D341Med (cell line): ENCODE measurements around the gene SCAND1.
A peak's percentile ranks its signal among the peaks of the same experiment; 100 is the strongest.
"Not testable (repeated sequence)": the region's sequence is repeated elsewhere in the genome, so short reads cannot be mapped to it uniquely, and the experiment has no call there.

Experiments used
- DNase-seq: peaks from one replicate; pipeline ENCODE4 v3.0.0; 2012; ENCODE audit warnings: low spot score

SCAND1 gene

DNA sequence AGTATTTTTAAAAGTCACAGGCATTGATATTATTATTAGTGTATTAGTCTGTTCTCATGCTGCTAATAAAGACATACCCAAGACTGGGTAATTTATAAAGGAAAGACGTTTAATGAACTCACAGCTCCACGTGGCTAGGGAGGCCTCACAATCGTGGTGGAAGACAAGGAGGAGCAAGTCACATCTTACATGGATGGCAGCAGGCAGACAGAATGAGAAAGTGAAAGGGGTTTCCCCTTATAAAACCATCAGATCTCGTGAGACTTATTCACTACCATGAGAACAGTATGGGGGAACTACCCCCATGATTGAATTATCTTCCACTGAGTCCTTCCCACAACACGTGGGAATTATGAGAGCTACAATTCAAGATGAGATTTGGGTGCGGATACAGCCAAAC is 5.0 kb upstream of the SCAND1 start:
- not testable (repeated sequence) for DNase-seq

DNA sequence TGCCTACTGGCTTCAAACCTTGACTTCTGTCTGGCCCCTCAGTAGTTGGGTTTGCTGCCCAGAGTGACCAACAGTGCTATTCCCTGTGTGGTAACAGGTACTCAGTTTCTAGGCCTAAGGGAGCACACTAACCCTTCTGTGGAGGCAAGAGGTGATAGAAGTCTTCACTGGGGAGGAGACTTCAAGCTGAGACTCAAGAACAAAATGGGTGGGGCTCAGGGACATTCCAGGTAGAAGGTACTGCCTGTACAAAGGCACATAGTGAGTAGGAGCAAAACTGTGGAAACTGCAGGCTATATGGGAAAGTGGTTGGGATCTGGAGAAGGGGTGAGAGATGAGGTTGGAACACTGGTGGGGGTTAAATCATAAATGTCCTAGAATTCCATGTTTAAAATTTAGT is 2.3 kb upstream of the SCAND1 start:
- DNase-seq = no peak

DNA sequence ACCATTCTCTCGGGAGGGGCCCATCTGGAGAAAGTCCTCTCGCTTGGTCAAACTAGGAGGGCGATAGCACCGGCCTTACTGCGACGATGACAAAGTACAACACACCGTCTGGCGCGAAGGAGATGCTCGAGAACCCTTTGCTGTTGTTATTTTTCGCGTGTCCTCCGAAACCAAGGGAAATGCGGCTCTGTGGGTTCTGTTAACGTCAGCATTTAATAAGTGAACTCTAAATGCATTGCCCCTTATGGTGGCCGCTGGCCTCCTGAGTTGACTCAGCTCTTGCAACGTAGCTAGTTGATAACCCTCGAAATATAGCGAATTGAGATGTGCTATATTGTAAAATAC is 577 bp upstream of the SCAND1 start:
- DNase-seq = peak; percentile 48

DNA sequence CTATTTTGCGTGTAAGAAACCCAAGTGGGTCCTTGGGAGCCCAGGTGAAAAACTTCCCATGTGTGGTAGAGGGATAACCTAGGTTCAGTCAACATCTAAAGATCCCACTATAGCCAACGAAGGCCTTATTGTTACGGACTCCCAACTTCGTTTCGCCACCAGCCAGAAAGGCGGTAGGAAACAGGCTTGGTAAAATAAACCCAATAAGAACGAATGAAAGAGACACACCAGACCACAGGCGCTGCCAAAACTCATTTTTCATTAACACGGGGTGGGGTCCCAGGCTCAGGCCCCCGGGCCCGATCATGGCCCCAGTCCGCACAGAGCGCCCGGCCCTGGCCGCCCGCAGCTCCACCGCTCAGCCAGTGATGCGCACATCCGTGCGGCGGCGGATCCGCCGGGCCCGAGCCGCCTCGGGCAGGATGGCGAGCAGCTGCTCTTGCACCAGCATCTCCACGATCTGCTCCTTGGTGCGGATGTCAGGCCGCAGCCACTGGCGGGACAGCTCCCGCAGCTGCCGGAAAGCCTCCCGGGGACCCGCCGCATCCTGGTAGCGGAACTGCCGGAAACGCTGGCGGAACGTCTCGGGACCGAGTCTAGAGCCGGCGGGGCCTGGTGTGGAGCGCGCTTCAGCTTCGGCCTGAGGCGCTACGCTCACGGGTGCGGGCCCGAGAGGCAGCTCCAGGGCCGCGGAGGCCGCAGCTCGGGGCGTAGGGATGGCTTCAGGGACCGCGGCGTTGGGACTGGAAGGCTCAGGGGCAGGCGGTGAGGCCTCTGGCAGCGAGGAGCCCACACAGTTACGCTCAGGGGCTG is 709 bp downstream of the SCAND1 start:
- DNase-seq = peak; percentile 70

DNA sequence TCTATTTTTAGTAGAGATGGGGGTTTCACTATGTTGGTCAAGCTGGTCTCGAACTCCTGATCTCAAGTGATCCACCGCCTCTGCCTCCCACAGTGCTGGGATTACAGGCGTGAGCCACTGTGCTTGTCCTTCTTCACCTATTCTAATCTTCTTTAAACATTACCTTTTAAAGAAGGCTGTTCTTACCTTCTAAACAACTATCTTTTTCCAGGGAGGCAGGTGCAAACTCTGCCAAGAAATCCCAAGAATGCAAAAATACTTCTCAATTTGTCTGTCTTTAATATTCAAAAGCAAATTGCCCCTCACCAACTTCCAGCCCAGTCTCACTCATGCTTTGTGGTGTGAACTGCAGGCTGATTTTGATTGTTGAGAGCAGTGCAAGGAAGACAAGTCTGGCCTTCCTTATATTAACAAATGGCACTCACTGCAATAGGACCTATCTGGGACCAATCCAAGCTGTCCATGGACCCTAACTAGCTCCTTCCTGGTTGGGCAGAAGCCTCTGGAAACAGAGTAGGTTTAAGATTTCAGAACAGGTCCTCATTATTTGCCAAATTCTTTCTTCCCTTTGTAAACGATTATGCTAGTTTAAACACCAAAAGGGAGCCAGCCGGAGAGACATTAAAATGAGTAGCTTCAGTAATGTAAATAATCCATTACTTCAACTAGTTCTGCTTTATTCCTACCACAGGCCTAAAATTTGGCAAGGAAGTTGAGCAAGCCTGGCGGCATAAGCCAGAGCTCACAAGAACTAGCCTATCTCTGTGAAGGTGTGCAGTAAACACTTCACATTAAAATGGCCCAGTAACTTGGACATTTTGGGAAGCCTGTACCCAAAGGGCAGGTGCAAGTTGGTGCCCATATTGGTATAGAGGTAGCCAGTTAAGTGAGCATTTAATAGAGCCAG is 1.6 kb downstream of the SCAND1 start:
- no peak for DNase-seq

DNA sequence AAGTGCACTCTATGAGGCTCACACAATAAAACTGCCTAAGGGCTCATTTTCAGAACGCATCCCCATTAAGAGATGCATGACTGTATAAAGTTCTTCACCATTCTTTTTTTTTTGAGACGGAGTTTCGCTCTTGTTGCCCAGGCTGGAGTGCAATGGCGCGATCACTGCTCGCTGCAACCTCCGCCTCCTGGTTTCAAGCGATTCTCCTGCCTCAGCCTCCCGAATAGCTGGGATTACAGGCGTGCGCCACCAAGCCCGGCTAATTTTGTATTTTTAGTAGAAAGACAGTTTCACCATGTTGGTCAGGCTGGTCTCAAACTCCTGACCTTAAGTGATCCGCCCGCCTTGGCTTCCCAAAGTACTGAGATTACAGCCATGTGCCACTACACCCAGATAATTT is 2.2 kb downstream of the SCAND1 start:
- not testable (repeated sequence) for DNase-seq

DNA sequence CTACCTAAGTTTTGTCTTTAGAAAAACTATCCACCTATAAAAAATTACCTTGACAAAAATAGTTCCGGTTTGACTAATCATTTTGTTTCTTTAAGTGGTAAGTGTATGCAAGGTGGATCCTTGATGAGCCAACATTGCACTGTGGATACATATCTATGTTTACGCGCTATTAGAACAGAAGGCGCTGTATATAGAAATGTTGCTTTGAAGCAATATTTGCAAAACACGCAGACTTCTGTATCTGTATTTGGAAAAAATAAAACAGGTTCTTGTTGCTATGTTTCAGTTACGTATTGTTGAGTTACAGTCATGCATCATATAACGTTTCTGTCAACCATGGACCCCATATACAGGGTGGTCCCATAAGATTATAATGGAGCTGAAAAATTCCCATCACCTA is 4.2 kb downstream of the SCAND1 start:
- no peak for DNase-seq

DNA sequence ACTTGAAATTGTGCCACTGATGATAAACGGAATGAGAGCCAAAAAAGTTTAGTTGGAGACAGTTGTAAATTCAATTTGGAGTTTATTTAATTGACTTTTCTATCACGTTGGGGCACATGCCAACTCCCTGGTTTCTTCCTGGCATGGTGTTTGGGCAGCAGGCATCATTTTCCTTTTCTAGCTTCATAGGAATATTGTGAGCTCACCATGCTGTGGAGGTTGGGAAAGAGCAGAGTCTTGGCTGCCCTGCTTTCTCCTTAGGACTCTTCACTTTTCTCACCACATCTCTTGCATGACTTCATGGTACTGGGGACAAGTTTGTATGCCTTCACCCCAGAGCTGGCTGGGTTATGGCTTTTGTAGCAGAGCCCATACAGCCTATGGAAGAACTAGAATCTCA is 6.4 kb downstream of the SCAND1 start:
- no peak for DNase-seq

DNA sequence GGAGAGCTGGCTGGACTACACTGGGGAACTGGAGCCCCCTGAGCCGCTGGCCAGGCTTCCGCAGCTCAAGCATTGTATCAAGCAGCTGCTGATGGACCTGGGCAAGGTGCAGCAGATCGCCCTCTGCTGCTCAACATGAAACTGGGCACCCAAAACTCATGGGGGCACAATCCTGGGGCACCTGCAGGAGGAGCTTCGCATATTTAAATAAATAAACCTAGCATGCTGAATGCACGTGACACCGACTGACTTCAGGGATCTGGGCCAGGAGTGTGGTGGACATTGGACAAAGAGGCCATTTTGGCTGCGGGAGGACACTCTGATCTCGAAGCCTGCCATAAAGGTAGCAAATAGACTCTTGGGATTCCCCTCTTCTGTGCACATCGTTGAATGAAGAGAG is 6.8 kb downstream of the SCAND1 start:
- peak; percentile 74 for DNase-seq

DNA sequence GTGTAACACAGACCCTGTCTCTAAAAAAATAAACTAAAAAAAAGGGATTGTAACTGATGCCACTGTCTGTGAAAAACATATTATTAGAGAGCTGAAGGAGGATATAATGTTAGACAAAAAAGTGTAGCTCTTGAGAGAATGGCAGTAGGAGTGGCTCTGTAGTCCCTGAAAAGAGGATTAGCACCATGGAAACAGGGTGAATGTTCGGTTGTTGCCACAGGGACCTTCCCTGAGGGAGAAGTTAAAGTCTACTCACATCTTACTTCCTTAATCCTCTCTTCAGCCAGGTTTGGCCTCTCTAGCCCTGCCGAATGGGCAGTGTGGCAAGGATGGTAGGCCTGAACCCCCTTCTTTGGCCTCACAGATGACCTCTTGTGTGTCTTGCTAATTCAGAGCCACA is 12.1 kb downstream of the SCAND1 start:
- peak; percentile 85 for DNase-seq

DNA sequence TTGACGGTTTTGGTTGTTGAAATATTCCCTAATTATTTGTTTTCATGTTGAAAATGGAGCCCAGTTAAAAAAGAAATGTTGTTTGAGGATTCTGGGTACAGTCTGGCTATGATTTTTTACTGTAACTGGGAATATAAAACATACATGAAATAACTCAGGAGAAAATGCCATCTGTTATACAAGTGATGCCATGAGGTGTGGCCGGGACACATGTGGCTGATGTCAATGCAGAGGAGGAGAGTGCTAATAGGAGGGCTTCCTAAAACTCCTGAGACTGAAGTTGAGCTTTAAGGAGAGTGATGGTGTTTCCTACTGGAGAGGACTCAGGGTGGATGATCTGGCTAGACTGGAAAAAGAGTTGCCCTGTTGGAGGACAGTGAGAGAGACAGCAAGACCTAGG is 12.7 kb downstream of the SCAND1 start:
- no peak for DNase-seq

DNA sequence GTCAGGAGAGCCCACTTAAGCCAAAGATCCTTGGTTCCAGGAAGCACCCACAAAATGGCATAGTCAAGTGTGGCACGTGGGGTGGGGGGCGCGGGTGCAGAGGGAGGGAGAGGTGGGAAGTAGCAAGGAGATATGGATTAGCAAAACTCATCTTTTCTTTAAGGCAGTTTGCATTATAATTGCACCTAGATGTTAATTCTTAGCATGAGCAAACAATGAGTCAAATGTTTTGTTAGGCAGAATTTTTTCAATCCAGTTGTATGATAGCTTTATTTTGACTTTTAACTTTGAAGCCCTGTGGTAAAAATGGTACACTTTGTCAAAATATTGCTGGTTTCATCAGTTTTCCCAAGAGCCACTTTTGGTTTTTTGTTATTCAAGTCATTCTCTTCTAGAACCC is 15.0 kb downstream of the SCAND1 start:
- DNase-seq = no peak

DNA sequence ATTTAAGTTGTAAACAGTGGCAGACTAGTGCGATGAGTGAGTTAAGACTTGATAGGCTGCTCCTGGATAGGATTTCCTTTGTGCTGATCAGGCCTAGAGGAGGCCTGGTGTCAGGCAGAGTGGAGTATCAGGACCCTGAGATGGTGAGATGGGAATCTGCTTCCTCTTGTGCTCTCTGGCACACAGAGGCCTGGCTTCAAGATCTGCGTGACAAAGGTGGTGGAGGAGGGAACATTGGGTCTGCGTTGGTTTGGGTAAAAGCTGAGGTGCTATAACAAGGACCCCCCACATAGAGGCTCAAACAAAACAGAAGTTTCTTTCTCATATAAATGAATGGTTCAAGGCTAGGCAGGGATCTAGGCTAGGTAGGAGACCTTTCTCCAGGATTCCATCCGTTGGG is 20.3 kb downstream of the SCAND1 start:
- no peak for DNase-seq

DNA sequence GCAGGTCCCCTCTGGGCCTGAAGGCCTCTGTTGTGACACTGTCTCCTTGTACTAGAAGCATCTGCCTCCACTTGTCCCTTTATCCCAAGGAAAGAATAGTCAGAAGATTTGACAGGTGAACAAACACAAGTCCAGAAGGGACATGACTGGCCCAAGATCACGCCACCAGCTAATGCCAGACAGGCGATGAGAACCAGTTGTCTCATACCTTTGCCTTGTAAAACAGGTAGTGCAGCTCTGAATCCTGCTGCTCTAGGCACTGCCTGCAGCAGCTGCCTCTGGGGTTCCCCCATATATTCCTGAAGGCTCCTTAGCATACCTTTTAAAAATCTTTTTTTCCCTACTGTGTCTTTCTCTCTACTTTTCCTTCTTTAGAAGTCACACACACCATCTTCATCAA is 25.0 kb downstream of the SCAND1 start:
- no peak for DNase-seq

DNA sequence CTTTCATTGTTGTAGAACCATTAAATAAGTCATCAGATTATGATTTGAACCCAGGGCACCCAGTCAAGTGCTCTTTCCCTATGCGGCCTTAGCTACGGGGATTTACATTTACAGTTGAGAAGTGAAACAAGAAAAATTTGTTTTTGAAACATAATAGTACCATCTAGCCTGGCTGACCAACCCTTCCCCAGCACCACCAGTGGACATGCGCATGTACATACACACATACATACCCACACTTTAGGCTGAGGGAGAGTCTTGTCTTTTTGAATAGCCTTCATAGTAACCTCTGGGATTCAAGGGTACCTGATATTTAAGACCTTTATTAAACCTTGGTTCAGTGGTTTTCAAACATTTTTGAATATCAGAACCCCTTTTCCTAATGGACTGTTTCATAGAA is 33.8 kb downstream of the SCAND1 start:
- no peak for DNase-seq

DNA sequence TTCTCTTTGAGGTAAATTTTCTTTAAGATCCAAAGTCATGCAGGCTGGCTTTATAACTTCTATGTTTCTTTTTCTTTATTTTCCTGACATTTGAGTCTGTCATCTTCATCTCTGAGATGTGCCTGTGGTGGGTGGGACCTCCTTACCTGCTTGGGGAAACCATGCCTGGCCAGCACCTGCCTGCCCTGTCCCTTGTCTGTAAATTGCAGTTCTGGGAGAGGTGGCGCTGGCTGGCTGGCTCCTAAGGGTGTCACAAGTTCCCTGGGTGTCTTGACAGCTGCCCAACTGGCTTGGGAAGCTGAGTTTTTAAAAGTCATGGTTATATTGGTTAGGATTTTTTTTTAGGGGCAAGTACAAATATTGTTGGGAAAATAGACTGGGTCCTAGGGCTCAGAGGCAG is 36.3 kb downstream of the SCAND1 start:
- no peak for DNase-seq

DNA sequence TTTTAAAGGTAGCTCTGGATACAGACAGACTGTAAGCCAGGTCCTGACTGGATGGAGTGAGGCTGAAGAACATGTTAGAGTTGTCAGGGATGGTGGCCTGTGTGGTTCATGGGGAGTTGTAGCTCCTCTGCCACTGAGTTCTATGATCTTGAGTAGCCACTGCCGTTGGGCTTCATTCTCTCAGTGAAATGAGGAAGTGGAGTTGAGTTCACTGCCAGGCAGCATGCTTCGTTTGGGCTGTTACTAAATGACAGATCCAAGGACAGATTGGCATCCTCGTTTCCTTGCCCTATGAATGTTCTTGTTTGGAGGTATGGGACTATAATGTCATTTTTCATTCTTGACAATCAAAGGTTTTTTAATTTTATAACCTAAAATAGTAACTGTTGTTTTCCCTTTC is 37.2 kb downstream of the SCAND1 start:
- no peak for DNase-seq

DNA sequence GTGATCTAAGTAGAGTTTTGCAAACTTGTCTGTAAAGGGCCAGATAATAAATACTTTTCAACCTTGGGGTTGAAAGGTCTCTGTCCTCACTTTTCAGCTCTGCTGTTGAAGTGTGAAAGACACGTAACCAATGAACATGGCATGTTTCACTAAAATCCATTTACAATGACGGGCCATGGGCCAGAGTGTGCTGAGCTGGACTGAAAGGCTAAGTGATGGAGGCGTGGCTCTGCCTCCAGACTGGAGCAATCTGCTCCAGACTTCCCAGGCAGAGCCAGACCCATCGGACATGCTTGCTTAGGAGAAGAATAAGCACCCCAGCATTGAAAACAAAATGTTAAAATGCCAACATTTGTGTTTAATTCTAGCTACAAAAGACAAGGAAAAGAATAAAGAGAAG is 41.4 kb downstream of the SCAND1 start:
- no peak for DNase-seq

DNA sequence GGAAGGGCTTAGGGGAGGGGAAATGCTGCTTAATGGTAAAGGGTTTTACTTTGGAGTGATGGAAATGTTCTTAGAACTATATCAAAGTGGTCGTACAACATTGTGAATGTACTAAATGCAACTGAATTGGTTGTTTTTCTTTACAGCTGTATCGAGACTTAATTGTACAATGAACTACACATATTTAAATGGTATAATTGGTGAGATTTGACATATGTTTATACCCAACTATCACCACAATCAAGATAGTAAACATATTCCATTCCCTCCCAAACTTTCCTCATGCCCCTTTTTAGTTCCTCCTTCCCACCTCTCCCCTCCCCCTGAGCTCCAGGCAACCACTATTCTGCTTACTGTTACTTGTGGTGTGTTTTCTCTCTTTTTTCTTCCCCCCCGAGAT is 44.0 kb downstream of the SCAND1 start:
- DNase-seq = no peak

DNA sequence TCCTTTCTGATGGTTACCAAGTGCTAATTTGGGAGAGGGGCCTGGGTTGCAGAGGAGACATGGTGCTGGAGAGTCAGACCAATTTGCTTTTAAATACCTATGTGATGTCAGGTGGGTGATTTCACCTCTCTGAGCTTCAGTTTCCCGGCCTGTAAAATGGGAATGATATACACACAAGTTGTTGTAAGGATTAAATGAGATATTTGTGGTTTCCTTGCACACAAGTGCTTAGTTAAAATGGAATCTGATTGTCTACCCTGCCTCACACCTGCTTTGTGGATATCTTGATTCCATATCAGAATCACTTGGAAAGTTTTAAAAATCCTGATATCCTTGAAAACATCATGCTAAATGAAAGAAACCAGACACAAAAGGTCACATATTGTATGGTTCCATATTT is 44.5 kb downstream of the SCAND1 start:
- no peak for DNase-seq

DNA sequence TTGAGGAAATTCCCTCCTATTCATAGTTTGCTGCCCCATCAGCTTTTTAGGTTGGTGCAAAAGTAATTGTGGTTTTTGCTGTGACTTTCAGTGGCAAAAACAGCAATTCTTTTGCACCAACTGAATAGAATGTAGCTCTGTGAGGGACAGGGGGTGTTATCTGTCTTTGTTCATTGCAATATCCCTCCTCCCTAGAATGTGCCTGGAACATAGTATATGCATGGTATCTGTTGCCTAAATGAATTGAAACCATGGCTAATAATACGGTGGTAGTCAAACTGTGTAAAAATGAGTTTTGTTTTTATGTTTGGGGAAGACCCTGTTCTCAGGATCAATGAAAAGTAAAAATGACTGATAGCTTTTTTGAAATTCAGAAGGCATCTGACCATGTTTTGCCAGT is 45.1 kb downstream of the SCAND1 start:
- DNase-seq = no peak

DNA sequence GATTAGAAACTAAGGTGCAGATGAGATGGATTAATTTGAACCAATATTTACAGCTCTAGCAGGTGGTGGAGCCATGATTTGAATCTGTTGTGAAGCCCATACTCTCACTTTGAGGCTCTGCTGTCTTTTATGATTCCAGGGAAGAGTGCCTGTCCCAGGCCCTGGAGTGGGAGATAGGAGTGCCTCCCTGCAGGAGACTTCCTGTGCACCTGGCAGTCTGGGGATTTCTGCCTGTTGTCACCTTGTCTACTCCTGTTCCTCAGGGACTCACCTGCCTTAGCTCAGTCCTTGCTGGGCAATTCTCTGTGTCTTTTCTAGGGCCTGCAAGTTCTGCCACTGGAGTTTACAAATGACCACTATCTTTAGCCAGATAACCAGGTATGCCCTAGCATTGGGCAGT is 46.3 kb downstream of the SCAND1 start:
- no peak for DNase-seq

DNA sequence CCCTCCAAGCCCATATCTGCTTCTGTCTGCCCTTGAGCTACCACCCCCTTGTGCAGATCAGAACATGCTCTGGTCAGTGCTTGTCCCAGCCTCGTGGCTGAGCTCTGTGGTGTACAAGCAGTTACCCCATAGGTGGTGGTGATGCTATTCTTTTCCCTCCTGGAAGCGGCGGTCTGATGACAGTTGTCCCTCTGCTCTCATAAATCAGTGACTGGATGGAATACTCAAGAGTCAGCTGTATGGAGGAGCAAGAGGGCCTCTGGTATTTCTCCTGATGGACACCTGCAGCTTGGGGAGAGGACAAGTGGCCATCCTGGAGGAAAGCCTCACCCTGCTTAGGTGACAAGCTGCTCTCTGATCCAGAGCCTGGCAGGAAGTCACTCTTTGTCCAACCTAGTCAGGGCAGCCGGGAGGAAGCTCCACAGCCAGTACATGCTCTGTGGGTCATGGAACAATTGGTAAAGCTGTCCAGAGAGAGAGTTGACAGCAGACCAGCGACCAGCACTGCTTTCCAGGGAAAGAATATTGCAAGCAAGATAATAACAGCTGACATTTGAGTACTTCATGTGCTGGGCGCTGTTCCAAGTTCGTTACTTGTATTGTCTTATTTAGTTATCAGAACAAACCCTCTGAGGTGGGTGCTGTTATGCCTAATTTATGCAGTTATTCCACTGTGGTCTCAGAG is 47.1 kb downstream of the SCAND1 start:
- DNase-seq = no peak
